Measurements from ENCODE around the gene ROPN1B.

The ROPN1B gene

DNA sequence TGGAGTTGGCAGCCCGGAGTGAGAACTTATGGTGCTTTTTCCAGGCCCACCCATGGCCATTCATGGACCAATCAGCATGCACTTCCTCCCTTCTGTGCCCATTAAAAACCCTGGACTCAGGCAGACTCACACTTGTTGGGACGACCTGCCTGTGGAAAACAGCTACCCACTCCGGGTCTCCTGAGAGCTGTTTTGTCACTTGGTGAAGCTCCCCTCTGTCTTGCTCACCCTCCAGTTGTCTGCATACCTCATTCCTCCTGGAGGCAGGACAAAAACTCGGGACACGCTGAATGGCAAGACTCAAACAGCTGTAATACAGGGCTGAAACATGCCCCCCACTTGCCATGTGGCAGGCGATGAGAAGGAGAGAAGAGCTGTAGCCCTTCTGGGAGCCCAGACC, 35.2 kb downstream of the ROPN1B start:
- H3K4me3 ChIP-seq (ENCODE audit: control insufficient read depth, low read depth, low read length): no peak overlapping the region
- no peak for DNase-seq (ENCODE audit: low read depth)
- TF ChIP-seq, protein P1, sequence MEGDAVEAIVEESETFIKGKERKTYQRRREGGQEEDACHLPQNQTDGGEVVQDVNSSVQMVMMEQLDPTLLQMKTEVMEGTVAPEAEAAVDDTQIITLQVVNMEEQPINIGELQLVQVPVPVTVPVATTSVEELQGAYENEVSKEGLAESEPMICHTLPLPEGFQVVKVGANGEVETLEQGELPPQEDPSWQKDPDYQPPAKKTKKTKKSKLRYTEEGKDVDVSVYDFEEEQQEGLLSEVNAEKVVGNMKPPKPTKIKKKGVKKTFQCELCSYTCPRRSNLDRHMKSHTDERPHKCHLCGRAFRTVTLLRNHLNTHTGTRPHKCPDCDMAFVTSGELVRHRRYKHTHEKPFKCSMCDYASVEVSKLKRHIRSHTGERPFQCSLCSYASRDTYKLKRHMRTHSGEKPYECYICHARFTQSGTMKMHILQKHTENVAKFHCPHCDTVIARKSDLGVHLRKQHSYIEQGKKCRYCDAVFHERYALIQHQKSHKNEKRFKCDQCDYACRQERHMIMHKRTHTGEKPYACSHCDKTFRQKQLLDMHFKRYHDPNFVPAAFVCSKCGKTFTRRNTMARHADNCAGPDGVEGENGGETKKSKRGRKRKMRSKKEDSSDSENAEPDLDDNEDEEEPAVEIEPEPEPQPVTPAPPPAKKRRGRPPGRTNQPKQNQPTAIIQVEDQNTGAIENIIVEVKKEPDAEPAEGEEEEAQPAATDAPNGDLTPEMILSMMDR (conservative IDR thresholded peaks at IDR 0.05; ENCODE audit: control insufficient read depth, insufficient read depth, low read depth, low read length): no peak

DNA sequence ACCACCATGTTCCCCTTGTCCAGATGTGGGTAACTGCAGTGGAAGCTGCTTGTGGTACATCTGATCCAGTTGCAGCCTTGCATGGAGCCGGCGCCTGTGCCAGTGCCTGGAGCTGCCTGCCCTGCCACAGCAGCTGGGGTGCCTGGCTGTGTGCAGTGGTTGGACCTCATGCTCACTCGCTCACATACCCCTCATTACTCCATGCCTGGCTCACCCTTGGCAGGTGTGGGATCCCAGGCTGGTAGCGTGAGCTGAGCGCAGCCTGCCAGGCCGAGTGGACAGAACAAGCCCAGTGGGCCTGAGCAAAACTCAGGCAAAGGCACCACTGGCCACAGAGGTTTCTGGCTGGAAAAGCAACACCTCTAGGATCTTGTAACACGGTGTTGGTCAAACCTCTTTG, 35.7 kb downstream of the ROPN1B start:
- H3K4me3 ChIP-seq (ENCODE audit: control insufficient read depth, low read depth, low read length): no peak overlapping the region
- no peak for DNase-seq (ENCODE audit: low read depth)
- TF ChIP-seq, protein P1 (conservative IDR thresholded peaks at IDR 0.05; ENCODE audit: control insufficient read depth, insufficient read depth, low read depth, low read length): no peak

DNA sequence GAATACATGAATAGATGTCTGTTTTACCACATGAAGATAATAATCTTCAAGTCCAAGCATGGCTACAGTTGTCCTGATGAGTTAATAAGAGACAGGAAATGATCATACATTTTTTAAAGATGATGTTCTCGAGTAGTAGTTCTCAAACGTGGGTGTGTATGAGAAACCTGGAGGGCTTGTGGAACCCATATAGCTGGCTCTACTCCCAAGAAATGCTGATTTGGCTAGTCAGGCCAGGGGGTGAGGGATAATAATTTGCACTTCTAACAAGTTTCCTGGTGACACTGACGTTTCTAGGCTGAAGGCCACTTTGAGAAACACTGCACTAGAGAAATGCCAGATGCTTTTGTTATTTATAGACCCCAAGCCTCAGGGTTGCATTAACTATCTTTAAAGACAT, 37.0 kb downstream of the ROPN1B start:
- TF ChIP-seq, protein P1 (conservative IDR thresholded peaks at IDR 0.05; ENCODE audit: control insufficient read depth, insufficient read depth, low read depth, low read length): no peak
- DNase-seq (ENCODE audit: low read depth): peak; percentile 73
- H3K4me3 ChIP-seq (ENCODE audit: control insufficient read depth, low read depth, low read length): no peak overlapping the region

DNA sequence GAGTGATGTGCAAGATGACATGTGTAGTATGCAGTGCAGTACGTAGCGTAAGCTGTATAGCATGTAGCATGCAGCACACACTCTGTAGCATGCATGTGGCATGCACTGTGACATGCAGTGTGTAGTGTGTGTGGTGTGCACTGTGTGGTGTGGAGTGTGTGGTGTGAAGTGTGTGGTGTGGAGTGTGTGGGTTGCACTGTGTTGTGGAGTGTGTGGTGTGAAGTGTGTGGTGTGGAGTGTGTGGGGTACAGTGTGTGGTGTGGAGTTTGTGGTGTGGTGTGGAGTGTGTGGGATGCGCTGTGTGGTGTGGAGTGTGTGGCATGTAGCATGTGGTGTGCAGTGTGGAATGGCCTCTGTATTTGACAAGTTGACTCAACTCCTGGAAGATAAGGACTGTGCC, 39.2 kb downstream of the ROPN1B start:
- TF ChIP-seq, protein P1 (conservative IDR thresholded peaks at IDR 0.05; ENCODE audit: control insufficient read depth, insufficient read depth, low read depth, low read length): no peak
- no peak overlapping the region for H3K4me3 ChIP-seq (ENCODE audit: control insufficient read depth, low read depth, low read length)
- DNase-seq (ENCODE audit: low read depth): no peak

DNA sequence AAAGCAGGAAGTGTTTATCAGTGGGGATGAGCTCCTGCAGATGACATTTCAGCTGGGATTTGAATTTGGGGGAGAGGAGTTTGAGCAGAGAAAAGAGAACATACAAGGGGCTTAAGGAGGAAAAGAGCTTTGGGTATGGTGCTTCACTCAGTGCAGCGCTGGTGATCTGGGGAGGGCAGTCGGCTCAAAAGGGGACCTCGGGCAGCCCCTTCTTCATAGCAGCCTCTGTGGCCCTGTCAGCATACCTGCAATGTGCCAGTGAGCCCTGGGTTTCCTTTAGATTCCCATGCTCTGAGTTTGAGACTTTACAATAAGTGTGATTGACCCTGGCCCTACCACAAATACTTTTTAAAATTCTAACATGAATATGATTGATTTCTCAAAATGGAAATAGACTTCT, 40.2 kb downstream of the ROPN1B start:
- DNase-seq (ENCODE audit: low read depth): no peak
- TF ChIP-seq, protein P1 (conservative IDR thresholded peaks at IDR 0.05; ENCODE audit: control insufficient read depth, insufficient read depth, low read depth, low read length): no peak
- H3K4me3 ChIP-seq (ENCODE audit: control insufficient read depth, low read depth, low read length): no peak overlapping the region

DNA sequence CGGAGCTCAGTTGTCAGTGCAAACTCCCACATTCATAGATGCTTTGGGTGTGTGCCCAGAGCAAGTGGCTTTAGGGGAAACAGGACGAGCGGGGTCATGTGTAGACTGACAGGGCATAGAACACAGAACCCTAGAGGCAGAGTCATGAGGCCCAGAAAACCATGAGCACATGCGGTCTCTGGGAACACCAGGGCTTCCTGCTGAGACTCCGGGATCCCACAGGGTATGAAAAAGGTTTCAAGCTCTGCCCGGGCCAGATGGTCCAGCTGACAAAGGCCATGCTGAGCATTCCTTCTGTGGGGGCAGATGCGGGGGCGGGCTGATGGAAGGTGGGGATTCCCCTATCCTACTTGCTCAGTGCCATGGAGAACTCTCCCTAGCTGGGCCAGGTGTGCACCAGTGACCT, 44.8 kb downstream of the ROPN1B start:
- H3K4me3 ChIP-seq (ENCODE audit: control insufficient read depth, low read depth, low read length): no peak overlapping the region
- no peak for DNase-seq (ENCODE audit: low read depth)
- TF ChIP-seq, protein P1 (conservative IDR thresholded peaks at IDR 0.05; ENCODE audit: control insufficient read depth, insufficient read depth, low read depth, low read length): no peak

DNA sequence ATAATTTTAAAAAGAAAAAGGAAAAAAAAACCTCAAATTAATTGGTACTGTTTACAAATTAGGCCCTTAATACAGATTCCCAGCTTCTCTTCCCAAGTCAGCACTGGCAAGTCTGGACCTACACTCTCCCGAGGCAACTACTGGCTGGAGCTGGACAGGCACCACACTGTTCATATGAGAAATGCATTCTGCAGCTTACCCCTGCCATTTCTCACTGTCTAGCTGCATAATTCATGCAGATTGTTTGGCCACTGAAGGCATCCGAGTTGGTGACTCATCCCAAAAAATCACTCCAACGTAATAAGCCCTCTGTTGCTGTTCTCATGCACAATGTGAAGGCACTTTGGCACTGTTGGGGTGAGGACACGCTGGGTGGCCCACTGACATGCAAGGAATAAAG, 45.3 kb downstream of the ROPN1B start:
- TF ChIP-seq, protein P1 (conservative IDR thresholded peaks at IDR 0.05; ENCODE audit: control insufficient read depth, insufficient read depth, low read depth, low read length): no peak
- no peak overlapping the region for H3K4me3 ChIP-seq (ENCODE audit: control insufficient read depth, low read depth, low read length)
- DNase-seq (ENCODE audit: low read depth): peak; percentile 69
